K562 (cell line): ENCODE measurements around the gene SNRNP70. TPM values are rescaled to one million over a fixed set of nuclear protein-coding genes. Genes with fewer than 3 reads are reported as not detected.

ENCODE experiments used
- DMBX1 ChIP-seq: fragments of 250-450 bp; sonication (Bioruptor Pico); IDR thresholded peaks from 2 replicates; pipeline ENCODE4 v1.8.0; 2022; ENCODE audit warnings: inconsistent platforms, mild to moderate bottlenecking, moderate library complexity, borderline replicate concordance
- MAFG ChIP-seq: fragments of 450-650 bp; conservative IDR thresholded peaks from 2 replicates; pipeline ENCODE4 v1.6.1; 2016; ENCODE audit warnings: missing genetic modification characterization, missing compliant biosample characterization
- NCOA4 ChIP-seq: fragments of 450-650 bp; IDR thresholded peaks from 2 replicates; pipeline ENCODE4 v1.6.1; 2018; ENCODE audit warnings: mild to moderate bottlenecking; ENCODE audit not compliant: partially characterized antibody
- NFIC ChIP-seq: fragments of 450-650 bp; IDR thresholded peaks from 2 replicates; pipeline ENCODE4 v1.6.1; 2017; ENCODE audit warnings: mild to moderate bottlenecking, inconsistent platforms
- NFXL1 ChIP-seq: fragments of 450-650 bp; formaldehyde crosslinking; IDR thresholded peaks from 2 replicates; pipeline ENCODE4 v1.4.0; 2021; ENCODE audit warnings: mild to moderate bottlenecking
- NONO ChIP-seq, 2 experiments: fragments of 200-400 bp in 1 of 2; fragments of 450-650 bp in 1 of 2; formaldehyde crosslinking in 1 of 2; IDR thresholded peaks; 2 replicates each; pipeline ENCODE4 v1.6.1; 2017; ENCODE audit warnings: low read depth in 2 of 2, mild to moderate bottlenecking in 2 of 2, moderate library complexity in 2 of 2, low read length in 1 of 2
- SUPT5H ChIP-seq: fragments of 450-650 bp; IDR thresholded peaks from 2 replicates; pipeline ENCODE4 v1.6.1; 2016
- ZFX ChIP-seq: sonication (generic); formaldehyde crosslinking; IDR thresholded peaks from 2 replicates; pipeline ENCODE4 v1.8.0; 2022; ENCODE audit warnings: mild to moderate bottlenecking, missing genetic modification reagents, moderate library complexity
- ZNF431 ChIP-seq: sonication (generic); formaldehyde crosslinking; IDR thresholded peaks from 2 replicates; pipeline ENCODE4 v1.8.0; 2022; ENCODE audit warnings: mild to moderate bottlenecking, missing genetic modification reagents
- polyA plus RNA-seq, 8 experiments: library from polyadenylated mRNA; depleted of rRNA in 4 of 8; stranded (reverse) in 5 of 8; unstranded in 3 of 8; fragments of >200 nt; fragmentation: Nextera tagmentation in 2 of 8; fragmentation: Illumina TruSeq in 1 of 8; extraction: Ambion mirVana in 2 of 8; extraction: Trizol in 1 of 8; gene quantifications; 2 replicates each; pipeline versions ENCODE4 v1.2.1 to v1.2.3, GENCODE V29; 2011 to 2014; ENCODE audit warnings: inconsistent platforms in 1 of 8, missing spikeins in 1 of 8
- total RNA-seq, 7 experiments: library from RNA; depleted of rRNA in 6 of 7; stranded (reverse); fragments of >200 nt in 6 of 7; fragmentation: Illumina TruSeq in 2 of 7; extraction: Trizol in 2 of 7; gene quantifications; 2 replicates each; pipeline versions ENCODE4 v1.2.1 to v1.2.3, GENCODE V29; 2011 to 2021; ENCODE audit warnings: low replicate concordance in 1 of 7
- TF ChIP-seq, protein P1 (sequence below), 2 experiments: fragments of 450-650 bp; IDR thresholded peaks; 2 replicates each; pipeline ENCODE4 v1.6.1; 2016; ENCODE audit warnings: mild to moderate bottlenecking in 2 of 2, borderline replicate concordance in 1 of 2, low read depth in 1 of 2, moderate library complexity in 1 of 2

SNRNP70 gene
- total and polyA plus RNA-seq, 9 of the 15 experiments (the other 6 are each of a cell fraction or from before 2014, with no cell fraction given): 2.8 to 496 (median 136) TPM

GRCh38 chr19:49116544-49116943, 31.3 kb downstream of the SNRNP70 start (continued):
- TF ChIP-seq, protein P1, sequence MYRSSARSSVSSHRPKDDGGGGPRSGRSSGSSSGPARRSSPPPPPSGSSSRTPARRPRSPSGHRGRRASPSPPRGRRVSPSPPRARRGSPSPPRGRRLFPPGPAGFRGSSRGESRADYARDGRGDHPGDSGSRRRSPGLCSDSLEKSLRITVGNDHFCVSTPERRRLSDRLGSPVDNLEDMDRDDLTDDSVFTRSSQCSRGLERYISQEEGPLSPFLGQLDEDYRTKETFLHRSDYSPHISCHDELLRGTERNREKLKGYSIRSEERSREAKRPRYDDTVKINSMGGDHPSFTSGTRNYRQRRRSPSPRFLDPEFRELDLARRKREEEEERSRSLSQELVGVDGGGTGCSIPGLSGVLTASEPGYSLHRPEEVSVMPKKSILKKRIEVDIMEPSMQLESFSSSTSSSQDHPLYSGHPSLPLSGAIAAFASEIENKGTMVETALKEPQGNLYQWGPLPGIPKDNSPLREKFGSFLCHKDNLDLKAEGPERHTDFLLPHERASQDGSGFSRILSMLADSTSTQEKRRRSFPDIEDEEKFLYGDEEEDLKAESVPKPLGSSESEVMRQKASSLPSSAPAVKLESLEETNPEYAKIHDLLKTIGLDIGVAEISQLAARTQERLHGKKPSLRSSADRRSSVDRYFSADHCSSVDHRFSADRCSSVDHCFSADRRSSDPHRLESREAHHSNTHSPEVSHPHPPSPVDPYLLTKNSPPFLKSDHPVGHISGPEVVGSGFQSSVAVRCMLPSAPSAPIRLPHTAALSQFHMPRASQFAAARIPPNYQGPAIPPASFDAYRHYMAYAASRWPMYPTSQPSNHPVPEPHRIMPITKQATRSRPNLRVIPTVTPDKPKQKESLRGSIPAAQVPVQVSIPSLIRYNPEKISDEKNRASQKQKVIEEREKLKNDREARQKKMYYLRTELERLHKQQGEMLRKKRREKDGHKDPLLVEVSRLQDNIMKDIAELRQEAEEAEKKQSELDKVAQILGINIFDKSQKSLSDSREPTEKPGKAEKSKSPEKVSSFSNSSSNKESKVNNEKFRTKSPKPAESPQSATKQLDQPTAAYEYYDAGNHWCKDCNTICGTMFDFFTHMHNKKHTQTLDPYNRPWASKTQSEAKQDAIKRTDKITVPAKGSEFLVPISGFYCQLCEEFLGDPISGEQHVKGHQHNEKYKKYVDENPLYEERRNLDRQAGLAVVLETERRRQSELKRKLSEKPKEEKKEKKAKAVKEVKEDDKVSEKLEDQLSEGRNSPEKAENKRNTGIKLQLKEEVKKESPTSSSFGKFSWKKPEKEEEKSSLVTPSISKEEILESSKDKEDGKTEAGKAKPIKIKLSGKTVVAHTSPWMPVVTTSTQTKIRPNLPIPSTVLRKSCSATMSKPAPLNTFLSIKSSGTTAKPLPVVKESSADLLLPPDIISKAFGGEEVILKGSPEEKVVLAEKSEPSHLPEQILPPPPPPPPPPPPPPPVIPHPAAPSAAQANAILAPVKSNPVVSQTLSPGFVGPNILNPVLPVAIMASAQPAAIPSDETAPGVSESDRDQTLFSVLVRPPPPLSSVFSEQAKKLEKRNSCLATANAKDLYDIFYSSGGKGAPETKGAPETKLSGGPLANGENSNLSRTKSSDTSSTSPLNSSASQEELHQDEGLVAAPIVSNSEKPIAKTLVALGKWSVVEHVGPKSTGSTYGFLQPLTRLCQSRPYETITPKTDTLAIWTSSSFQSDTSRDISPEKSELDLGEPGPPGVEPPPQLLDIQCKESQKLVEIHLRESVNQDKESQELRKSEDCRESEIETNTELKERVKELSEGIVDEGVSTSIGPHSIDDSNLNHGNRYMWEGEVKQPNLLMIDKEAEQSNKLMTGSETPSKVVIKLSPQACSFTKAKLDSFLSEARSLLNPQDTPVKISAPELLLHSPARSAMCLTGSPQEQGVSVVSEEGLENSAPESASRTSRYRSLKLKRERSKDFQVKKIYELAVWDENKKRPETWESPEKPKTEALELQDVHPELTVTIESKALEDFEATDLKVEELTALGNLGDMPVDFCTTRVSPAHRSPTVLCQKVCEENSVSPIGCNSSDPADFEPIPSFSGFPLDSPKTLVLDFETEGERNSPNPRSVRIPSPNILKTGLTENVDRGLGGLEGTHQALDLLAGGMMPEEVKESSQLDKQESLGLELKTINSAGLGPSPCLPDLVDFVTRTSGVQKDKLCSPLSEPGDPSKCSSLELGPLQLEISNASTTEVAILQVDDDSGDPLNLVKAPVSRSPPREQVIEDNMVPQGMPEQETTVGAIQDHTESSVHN (IDR thresholded peaks at IDR 0.05; ENCODE audit: borderline replicate concordance in 1 of 2, low read depth in 1 of 2): no peak
- no peak for TF ChIP-seq NFXL1 (CRISPR knock-in tag)
- TF ChIP-seq SUPT5H: no peak
- TF ChIP-seq DMBX1 (CRISPR knock-in tag): no peak
- no peak for TF ChIP-seq NCOA4
- peak; percentile 27; the same call in 1 of the 2 replicates for TF ChIP-seq MAFG (tag)
- TF ChIP-seq ZNF431 (CRISPR knock-in tag): no peak
- TF ChIP-seq NFIC: peak; percentile 89
- TF ChIP-seq ZFX (CRISPR knock-in tag): peak; percentile 41; the same call in 1 of the 2 replicates
- no peak for TF ChIP-seq NONO (IDR thresholded peaks at IDR 0.05; ENCODE audit: low read depth in 2 of 2, low read length in 1 of 2)
